ENCODE results near the gene ESYT2. TPM values are rescaled to one million over a fixed set of nuclear protein-coding genes. Genes with fewer than 3 reads are reported as not detected.

The ESYT2 gene
- polyA plus RNA-seq, 3 donors: 14.0 to 24.1 (median 22.0) TPM

DNA sequence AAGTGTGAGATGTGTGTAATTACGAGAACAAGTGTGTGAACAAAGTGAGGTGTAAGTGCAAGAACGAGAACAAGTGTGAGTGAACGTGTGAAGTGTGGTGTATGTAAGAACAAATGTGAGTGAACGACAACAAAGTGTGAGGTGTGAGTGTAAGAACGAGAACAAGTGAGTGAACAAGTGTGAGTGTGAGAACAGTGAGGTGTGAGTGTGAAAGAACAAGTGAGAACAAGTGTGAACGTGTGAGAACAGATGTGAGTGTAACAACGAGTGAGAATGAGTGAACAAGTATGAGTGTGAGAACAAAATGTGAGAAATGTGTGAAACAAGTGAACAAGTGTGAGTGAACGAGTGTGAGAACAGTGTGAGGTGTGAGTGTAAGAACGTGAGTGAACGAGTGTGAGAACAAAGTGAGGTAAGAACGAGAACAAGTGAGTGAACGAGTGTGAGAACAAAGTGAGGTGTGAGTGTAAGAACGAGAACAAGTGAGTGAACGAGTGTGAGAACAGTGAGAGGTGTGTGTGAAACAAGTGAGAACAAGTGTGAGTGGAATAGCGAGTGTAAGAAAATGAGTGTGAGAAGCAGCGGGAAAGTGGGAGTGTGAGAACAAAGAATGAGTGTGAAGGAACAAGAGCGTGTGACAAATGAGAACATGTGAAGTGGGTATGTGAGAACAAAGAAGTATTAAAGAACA, 47.2 kb downstream of the ESYT2 start:
- no peak overlapping the region for H3K4me3 Mint-ChIP-seq
- H3K4me1 Mint-ChIP-seq: no peaks in the 10 kb centered on the region
- H3K27me3 Mint-ChIP-seq (ENCODE audit: low read depth in 3 of 3): no peaks in the 10 kb centered on the region
- Histone ChIP-seq H3K4me2 (replicated peaks; ENCODE audit: extremely low read depth, low read length, poor library complexity, severe bottlenecking) (no peak overlapping the region), H3K79me2 (ENCODE audit: insufficient read depth, low read length) (peaks cover 11% of the 10 kb centered on the region), H4K20me1 (ENCODE audit: insufficient read depth, low read length) (no peaks in the 10 kb centered on the region), H3K36me3 (replicated peaks in 1 of 2; ENCODE audit: control insufficient read depth in 1 of 2, insufficient read depth in 2 of 2, low read length in 2 of 2) (peaks cover 64 to 97% of the 10 kb centered on the region in 2 donors), H3K27me3 (ENCODE audit: control insufficient read depth in 2 of 2, insufficient read depth in 2 of 2, low read length in 2 of 2) (no peaks in the 10 kb centered on the region), H3K4me1 (ENCODE audit: control insufficient read depth in 1 of 2, insufficient read depth in 2 of 2, low read length in 2 of 2) (no peaks in the 10 kb centered on the region), H2AFZ (ENCODE audit: insufficient read depth, low read depth, low read length, poor library complexity, severe bottlenecking) (no peak overlapping the region), H3K9me3 (replicated peaks in 1 of 2; ENCODE audit: control insufficient read depth in 1 of 2, insufficient read depth in 1 of 2, low read length in 2 of 2) (no peaks in the 10 kb centered on the region), H3K27ac (ENCODE audit: low read depth in 1 of 2, low read length in 2 of 2) (peak overlapping the region in 1 of 2 donors; percentile 13), H3K4me3 (replicated peaks in 1 of 3; ENCODE audit: low read depth in 2 of 3, low read length in 3 of 3) (no peak overlapping the region), H3K9ac (ENCODE audit: insufficient read depth, low read length, poor library complexity, severe bottlenecking) (no peak overlapping the region)
- no peaks in the 10 kb centered on the region for H3K9me3 Mint-ChIP-seq
- no peak for DNase-seq
- TF ChIP-seq, protein P1, sequence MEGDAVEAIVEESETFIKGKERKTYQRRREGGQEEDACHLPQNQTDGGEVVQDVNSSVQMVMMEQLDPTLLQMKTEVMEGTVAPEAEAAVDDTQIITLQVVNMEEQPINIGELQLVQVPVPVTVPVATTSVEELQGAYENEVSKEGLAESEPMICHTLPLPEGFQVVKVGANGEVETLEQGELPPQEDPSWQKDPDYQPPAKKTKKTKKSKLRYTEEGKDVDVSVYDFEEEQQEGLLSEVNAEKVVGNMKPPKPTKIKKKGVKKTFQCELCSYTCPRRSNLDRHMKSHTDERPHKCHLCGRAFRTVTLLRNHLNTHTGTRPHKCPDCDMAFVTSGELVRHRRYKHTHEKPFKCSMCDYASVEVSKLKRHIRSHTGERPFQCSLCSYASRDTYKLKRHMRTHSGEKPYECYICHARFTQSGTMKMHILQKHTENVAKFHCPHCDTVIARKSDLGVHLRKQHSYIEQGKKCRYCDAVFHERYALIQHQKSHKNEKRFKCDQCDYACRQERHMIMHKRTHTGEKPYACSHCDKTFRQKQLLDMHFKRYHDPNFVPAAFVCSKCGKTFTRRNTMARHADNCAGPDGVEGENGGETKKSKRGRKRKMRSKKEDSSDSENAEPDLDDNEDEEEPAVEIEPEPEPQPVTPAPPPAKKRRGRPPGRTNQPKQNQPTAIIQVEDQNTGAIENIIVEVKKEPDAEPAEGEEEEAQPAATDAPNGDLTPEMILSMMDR (IDR thresholded peaks at IDR 0.05): no peak
- intact Hi-C loops (cut with micrococcal nuclease): loop anchor here (5.0 kb wide), 1 partner anchor 195 kb away; no protein-coding TSS in a partner anchor
- no peak overlapping the region for H3K27ac Mint-ChIP-seq
- WGBS (ENCODE audit: insufficient coverage): 92% methylated on average over 16 of the region's 17 CpGs
- H3K36me3 Mint-ChIP-seq: peaks cover 16 to 25% of the 10 kb centered on the region in 2 donors

DNA sequence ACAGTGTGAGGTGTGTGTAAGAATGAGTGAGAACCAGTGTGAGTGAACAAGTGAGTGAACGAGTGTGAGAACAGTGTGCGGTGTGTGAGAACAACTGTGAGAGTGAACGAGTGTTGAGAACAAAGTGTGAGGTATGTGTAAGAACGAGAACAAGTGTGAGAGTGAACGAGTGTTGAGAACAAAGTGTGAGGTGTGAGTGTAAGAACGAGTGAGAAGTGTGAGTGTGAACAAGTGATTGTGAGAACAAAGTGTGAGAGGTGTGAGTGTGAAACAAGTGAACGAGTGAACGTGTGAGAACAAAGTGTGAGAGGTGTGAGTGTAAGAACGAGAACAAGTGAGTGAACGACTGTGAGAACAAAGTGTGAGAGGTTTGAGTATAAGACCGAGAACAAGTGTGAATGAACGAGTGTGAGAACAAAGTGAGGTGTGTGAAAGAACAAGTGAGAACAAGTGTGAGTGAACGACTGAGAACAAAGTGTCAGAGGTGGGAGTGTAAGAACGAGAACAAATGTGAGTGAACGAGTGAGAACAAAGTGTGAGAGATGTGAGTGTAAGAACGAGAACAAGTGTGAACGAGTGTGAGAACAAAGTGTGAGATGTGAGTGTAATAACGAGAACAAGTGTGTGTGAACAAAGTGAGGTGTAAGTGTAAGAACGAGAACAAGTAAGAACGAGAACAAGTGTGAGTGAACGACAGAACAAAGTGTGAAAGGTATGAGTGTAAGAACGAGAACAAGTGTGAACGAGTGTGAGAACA, 47.9 kb downstream of the ESYT2 start:
- Histone ChIP-seq H3K4me1 (ENCODE audit: control insufficient read depth in 1 of 2, insufficient read depth in 2 of 2, low read length in 2 of 2) (no peaks in the 10 kb centered on the region), H3K79me2 (ENCODE audit: insufficient read depth, low read length) (peaks cover 11% of the 10 kb centered on the region), H3K27ac (ENCODE audit: low read depth in 1 of 2, low read length in 2 of 2) (no peak overlapping the region), H3K27me3 (ENCODE audit: control insufficient read depth in 2 of 2, insufficient read depth in 2 of 2, low read length in 2 of 2) (no peaks in the 10 kb centered on the region), H3K9ac (ENCODE audit: insufficient read depth, low read length, poor library complexity, severe bottlenecking) (no peak overlapping the region), H3K9me3 (replicated peaks in 1 of 2; ENCODE audit: control insufficient read depth in 1 of 2, insufficient read depth in 1 of 2, low read length in 2 of 2) (no peaks in the 10 kb centered on the region), H4K20me1 (ENCODE audit: insufficient read depth, low read length) (no peaks in the 10 kb centered on the region), H3K4me2 (replicated peaks; ENCODE audit: extremely low read depth, low read length, poor library complexity, severe bottlenecking) (no peak overlapping the region), H2AFZ (ENCODE audit: insufficient read depth, low read depth, low read length, poor library complexity, severe bottlenecking) (no peak overlapping the region), H3K36me3 (replicated peaks in 1 of 2; ENCODE audit: control insufficient read depth in 1 of 2, insufficient read depth in 2 of 2, low read length in 2 of 2) (peaks cover 60 to 97% of the 10 kb centered on the region in 2 donors), H3K4me3 (replicated peaks in 1 of 3; ENCODE audit: low read depth in 2 of 3, low read length in 3 of 3) (no peak overlapping the region)
- Mint-ChIP-seq H3K9me3 (no peaks in the 10 kb centered on the region), H3K27ac (no peak overlapping the region), H3K4me1 (no peaks in the 10 kb centered on the region), H3K36me3 (peaks cover 16 to 25% of the 10 kb centered on the region in 2 donors), H3K27me3 (ENCODE audit: low read depth in 3 of 3) (no peaks in the 10 kb centered on the region), H3K4me3 (no peak overlapping the region)
- 97% methylated on average over 23 of the region's 23 CpGs for WGBS (ENCODE audit: insufficient coverage)
- intact Hi-C loops (cut with micrococcal nuclease): loop anchor here (5.0 kb wide), 1 partner anchor 196 kb away; no protein-coding TSS in a partner anchor
- DNase-seq: no peak
- TF ChIP-seq, protein P1 (IDR thresholded peaks at IDR 0.05): no peak

Data from CD14-positive monocyte (primary cell).